ENCODE data around the gene SIVA1. TPM values are rescaled to one million over a fixed set of nuclear protein-coding genes. Genes with fewer than 3 reads are reported as not detected.

SIVA1 gene
- total and polyA plus RNA-seq, 2 of the 4 experiments (the other 2 are of a cell fraction): 166 to 184 TPM

DNA sequence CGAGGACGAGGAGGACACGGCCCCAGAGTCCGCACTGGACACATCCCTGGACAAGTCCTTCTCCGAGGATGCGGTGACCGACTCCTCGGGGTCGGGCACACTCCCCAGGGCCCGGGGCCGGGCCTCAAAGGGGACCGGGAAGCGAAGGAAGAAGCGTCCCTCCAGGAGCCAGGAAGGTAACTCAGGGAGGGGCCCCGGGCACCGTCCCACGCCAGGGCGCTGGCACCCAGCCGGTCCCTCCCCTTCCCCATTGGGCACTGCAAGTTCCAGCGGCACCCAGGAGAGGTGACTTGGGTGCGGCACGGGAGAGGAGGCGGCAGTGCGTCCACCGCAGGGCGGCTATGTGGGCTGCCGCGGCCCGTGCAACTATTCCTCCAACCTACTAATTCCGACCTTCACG, 38.3 kb upstream of the SIVA1 start:
- 94% methylated on average over 10 of the region's 31 CpGs; no CpG with 5 or more reads in 1 of the 2 experiments for WGBS, 2 experiments (ENCODE audit: extremely low coverage in 2 of 2, insufficient read length in 1 of 2)
- H3K4me3 ChIP-seq (ENCODE audit: insufficient read depth, low read depth, low read length): no peak overlapping the region
- in situ Hi-C loops (cut with MboI; ENCODE audit: low sequenced_read_pairs): no loop called here
- intact Hi-C loops (cut with micrococcal nuclease): no loop called here
- DNase-seq: no peak
- H2AK5ac ChIP-seq (ENCODE audit: low read depth, low read length): no peak overlapping the region
- no peak overlapping the region for H4K91ac ChIP-seq (ENCODE audit: insufficient read depth, low read depth, low read length)
- no peaks in the 10 kb centered on the region for H3K9me1 ChIP-seq (ENCODE audit: insufficient read depth, low read length)
- H3K56ac ChIP-seq (ENCODE audit: extremely low read depth, insufficient read depth, low read length): no peak overlapping the region
- dilution Hi-C loops (cut with HindIII; ENCODE audit: low sequenced_read_pairs, unreplicated experiment): no loop called here
- H3K27ac ChIP-seq (ENCODE audit: insufficient read depth, low read length): no peak overlapping the region
- H3K79me1 ChIP-seq (ENCODE audit: low read depth in 1 of 2, low read length in 2 of 2): peaks cover 2 to 5% of the 10 kb centered on the region in 2 experiments; a peak in 1 of 4 replicates
- ChIA-PET CTCF (no interaction called here), POLR2A (ENCODE audit: unreplicated experiment) (no interaction called here)
- H3K4me1 ChIP-seq (ENCODE audit: control insufficient read depth, insufficient read depth, low read length): no peaks in the 10 kb centered on the region
- no peak overlapping the region for H4K5ac ChIP-seq (ENCODE audit: low read depth, low read length)
- H3K36me3 ChIP-seq (ENCODE audit: control insufficient read depth, insufficient read depth, low read length): peaks cover 73% of the 10 kb centered on the region
- H2AK9ac ChIP-seq (replicated peaks; ENCODE audit: low read depth, low read length, poor library complexity): no peak overlapping the region
- no peak overlapping the region for H2AFZ ChIP-seq (replicated peaks; ENCODE audit: low read length, poor library complexity)
- no peaks in the 10 kb centered on the region for H3K27me3 ChIP-seq (ENCODE audit: control insufficient read depth, insufficient read depth, low read length)
- H4K8ac ChIP-seq (ENCODE audit: low read depth in 2 of 2, low read length in 2 of 2): no peak overlapping the region
- H2BK15ac ChIP-seq (ENCODE audit: low read depth, low read length): no peak overlapping the region
- H3K9ac ChIP-seq (ENCODE audit: low read depth, low read length): no peak overlapping the region
- H2BK5ac ChIP-seq (ENCODE audit: low read depth, low read length, poor library complexity, severe bottlenecking): no peak overlapping the region
- H3K23ac ChIP-seq (ENCODE audit: low read depth, low read length): no peak overlapping the region
- no peak overlapping the region for H3K4me2 ChIP-seq (ENCODE audit: low read depth, low read length)
- H3K14ac ChIP-seq (replicated peaks; ENCODE audit: low read depth, low read length): no peak overlapping the region
- no peaks in the 10 kb centered on the region for H4K20me1 ChIP-seq (ENCODE audit: insufficient read depth, low read length)
- no peaks in the 10 kb centered on the region for H3K9me3 ChIP-seq (ENCODE audit: control insufficient read depth, insufficient read depth, low read length)
- no peak for TF ChIP-seq RCOR1 (IDR thresholded peaks at IDR 0.05; ENCODE audit: insufficient replicate concordance, low read length)
- TF ChIP-seq CEBPB (IDR thresholded peaks at IDR 0.05; ENCODE audit: low read depth, low read length): no peak
- TF ChIP-seq MAFK (IDR thresholded peaks at IDR 0.05; ENCODE audit: low read depth, low read length): no peak
- TF ChIP-seq NFE2L2 (IDR thresholded peaks at IDR 0.05; ENCODE audit: low read depth, low read length): no peak
- TF ChIP-seq, protein P1, sequence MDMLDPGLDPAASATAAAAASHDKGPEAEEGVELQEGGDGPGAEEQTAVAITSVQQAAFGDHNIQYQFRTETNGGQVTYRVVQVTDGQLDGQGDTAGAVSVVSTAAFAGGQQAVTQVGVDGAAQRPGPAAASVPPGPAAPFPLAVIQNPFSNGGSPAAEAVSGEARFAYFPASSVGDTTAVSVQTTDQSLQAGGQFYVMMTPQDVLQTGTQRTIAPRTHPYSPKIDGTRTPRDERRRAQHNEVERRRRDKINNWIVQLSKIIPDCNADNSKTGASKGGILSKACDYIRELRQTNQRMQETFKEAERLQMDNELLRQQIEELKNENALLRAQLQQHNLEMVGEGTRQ (IDR thresholded peaks at IDR 0.05; ENCODE audit: low read depth, low read length): no peak
- no peak overlapping the region for H2BK120ac ChIP-seq (ENCODE audit: low read depth, low read length)
- no peak overlapping the region for H3K4ac ChIP-seq (ENCODE audit: low read depth, low read length)
- no peak overlapping the region for H2BK20ac ChIP-seq (ENCODE audit: low read depth, low read length)
- ATAC-seq (ENCODE audit: low read depth): no peak
- no peak overlapping the region for H3K18ac ChIP-seq (ENCODE audit: low read depth, low read length)
- no TSS peak for BruUV-seq (replicated peaks)
